Adrenal gland (tissue), 12 donors: ENCODE measurements around the gene NKX2-2. TPM values are rescaled to one million over a fixed set of nuclear protein-coding genes. Genes with fewer than 3 reads are reported as not detected.

Source experiments
- DNase-seq, 7 donors: peaks; one replicate each; pipeline ENCODE4 v3.0.0-alpha.2; 2019 to 2020
- H3K27ac ChIP-seq, 5 donors: fragments of 200-600 bp; sonication (generic) in 4 of 5; 1 replicate in 3 of 5; 2 replicates in 2 of 5; pipeline versions ENCODE4 v1.5.1 to v1.8.0; 2016 to 2020; ENCODE audit warnings: mild to moderate bottlenecking in 1 of 5
- H3K27me3 ChIP-seq: fragments of 200-600 bp; 2 replicates; pipeline ENCODE4 v1.8.0; 2021
- H3K36me3 ChIP-seq, 2 donors: fragments of 200-600 bp; replicated peaks in 1 of 2; 1 replicate in 1 of 2; 2 replicates in 1 of 2; pipeline versions ENCODE4 v1.5.1 to v1.8.0; 2018 to 2022
- H3K4me1 ChIP-seq, 2 donors: fragments of 200-600 bp; replicated peaks in 1 of 2; 1 replicate in 1 of 2; 2 replicates in 1 of 2; pipeline versions ENCODE4 v1.5.1 to v1.8.0; 2018 to 2021
- H3K4me3 ChIP-seq, 4 donors: fragments of 200-600 bp; sonication (generic) in 3 of 4; one replicate each; pipeline ENCODE4 v1.5.1; 2016 to 2018
- H3K9me3 ChIP-seq, 3 donors: fragments of 200-600 bp; sonication (generic) in 1 of 3; replicated peaks in 1 of 3; 1 replicate in 2 of 3; 2 replicates in 1 of 3; pipeline versions ENCODE4 v1.5.1 to v1.8.0; 2016 to 2021
- POLR2A ChIP-seq, 2 donors: fragments of 450-650 bp; IDR thresholded peaks; one replicate each; pipeline ENCODE4 v1.6.1; 2017; ENCODE audit warnings: antibody characterized with exemption in 2 of 2, mild to moderate bottlenecking in 2 of 2, moderate library complexity in 1 of 2
- WGBS, 4 donors: extraction: QIAGEN DNeasy Blood & Tissue Kit in 2 of 4; methylation state at CpG; one replicate each; pipeline versions ENCODE4 v1.1.5 to v1.1.7; 2013 to 2017; 5-methylcytosine and 5-hydroxymethylcytosine counted together
- intact Hi-C, 2 donors: fragments of 100-400 bp; cut with DNase I; formaldehyde crosslinking; loops; one replicate each; pipeline versions ENCODE4 v1.14.1 to v1.15.0; 2022 to 2023
- polyA plus RNA-seq, 3 donors: library from polyadenylated mRNA; stranded (reverse); fragments of 200-250 nt in 2 of 3; fragments of 350-450 nt in 1 of 3; fragmentation: Illumina TruSeq in 1 of 3; extraction: RNeasy Lipid Tissue Mini Kit (QIAGEN cat#74804) in 1 of 3; gene quantifications; one replicate each; pipeline ENCODE4 v1.2.3, GENCODE V29; 2013 to 2014
- total RNA-seq, 9 donors: library from RNA; depleted of rRNA in 4 of 9; stranded (reverse); fragments of >200 nt in 4 of 9; fragments of 120-200 nt in 1 of 9; fragmentation: NEBNext Ultra II Directional in 1 of 9; extraction: Animal tissue kit (Norgen Biotek cat#: 25700) in 1 of 9; gene quantifications; one replicate each; pipeline versions ENCODE4 v1.1.0 to v1.2.4, GENCODE V29; 2013 to 2023
- TF ChIP-seq, protein P1 (sequence below), 6 experiments: fragments of 450-650 bp in 4 of 6; fragments of 200-600 bp in 2 of 6; sonication (generic) in 1 of 6; IDR thresholded peaks; 1 replicate in 5 of 6; 2 replicates in 1 of 6; pipeline versions ENCODE4 v1.5.1 to v1.8.0; 2016 to 2021; ENCODE audit warnings: antibody characterized with exemption in 6 of 6, mild to moderate bottlenecking in 2 of 6, moderate library complexity in 1 of 6
- donor health status: healthy with polysubstance abuse.
- donor health status: Bipolar disorder and iron deficiency.
- donor health status: DM: yes; HTN: yes; CAD: no.
- donor health status: DM: no; HTN: no; CAD: no.
- donor health status: DM: no; HTN: no; CAD: no.
- donor health status: DM: yes; HTN: yes; CAD: no.

Gene NKX2-2
- total and polyA plus RNA-seq, 12 donors = not detected

DNA sequence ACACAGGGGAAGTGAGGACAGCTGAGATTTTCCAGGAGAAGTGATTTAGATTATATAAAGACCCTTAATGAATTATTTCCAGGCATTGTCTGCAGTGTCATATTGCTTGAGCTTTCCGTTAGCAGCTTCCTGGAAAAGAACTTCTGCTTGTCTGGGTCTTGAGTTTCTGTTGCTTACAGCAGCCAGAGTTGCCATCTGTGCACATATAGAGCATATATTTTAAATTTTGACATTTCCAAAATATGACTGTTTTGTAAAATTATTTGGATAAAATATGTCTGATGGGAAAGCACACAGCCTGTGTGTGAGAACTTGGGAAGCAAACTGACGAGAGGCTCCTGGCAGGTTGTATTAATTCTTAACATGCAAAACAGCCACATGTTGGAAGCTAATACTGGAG is 21.0 kb upstream of the NKX2-2 start:
- DNase-seq = no peak
- no peaks in the 10 kb centered on the region for H3K36me3 ChIP-seq
- H3K9me3 ChIP-seq = no peaks in the 10 kb centered on the region
- 50 to 67% (median 56%) methylated on average over 2 of the region's 2 CpGs for WGBS, 4 donors
- intact Hi-C loops = no loop called here
- H3K4me1 ChIP-seq = no peaks in the 10 kb centered on the region
- H3K27me3 ChIP-seq = no peaks in the 10 kb centered on the region
- H3K4me3 ChIP-seq = no peak overlapping the region
- no peak for TF ChIP-seq POLR2A (IDR thresholded peaks at IDR 0.05)
- TF ChIP-seq, protein P1, sequence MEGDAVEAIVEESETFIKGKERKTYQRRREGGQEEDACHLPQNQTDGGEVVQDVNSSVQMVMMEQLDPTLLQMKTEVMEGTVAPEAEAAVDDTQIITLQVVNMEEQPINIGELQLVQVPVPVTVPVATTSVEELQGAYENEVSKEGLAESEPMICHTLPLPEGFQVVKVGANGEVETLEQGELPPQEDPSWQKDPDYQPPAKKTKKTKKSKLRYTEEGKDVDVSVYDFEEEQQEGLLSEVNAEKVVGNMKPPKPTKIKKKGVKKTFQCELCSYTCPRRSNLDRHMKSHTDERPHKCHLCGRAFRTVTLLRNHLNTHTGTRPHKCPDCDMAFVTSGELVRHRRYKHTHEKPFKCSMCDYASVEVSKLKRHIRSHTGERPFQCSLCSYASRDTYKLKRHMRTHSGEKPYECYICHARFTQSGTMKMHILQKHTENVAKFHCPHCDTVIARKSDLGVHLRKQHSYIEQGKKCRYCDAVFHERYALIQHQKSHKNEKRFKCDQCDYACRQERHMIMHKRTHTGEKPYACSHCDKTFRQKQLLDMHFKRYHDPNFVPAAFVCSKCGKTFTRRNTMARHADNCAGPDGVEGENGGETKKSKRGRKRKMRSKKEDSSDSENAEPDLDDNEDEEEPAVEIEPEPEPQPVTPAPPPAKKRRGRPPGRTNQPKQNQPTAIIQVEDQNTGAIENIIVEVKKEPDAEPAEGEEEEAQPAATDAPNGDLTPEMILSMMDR (IDR thresholded peaks at IDR 0.05) = no peak
- no peak overlapping the region for H3K27ac ChIP-seq

DNA sequence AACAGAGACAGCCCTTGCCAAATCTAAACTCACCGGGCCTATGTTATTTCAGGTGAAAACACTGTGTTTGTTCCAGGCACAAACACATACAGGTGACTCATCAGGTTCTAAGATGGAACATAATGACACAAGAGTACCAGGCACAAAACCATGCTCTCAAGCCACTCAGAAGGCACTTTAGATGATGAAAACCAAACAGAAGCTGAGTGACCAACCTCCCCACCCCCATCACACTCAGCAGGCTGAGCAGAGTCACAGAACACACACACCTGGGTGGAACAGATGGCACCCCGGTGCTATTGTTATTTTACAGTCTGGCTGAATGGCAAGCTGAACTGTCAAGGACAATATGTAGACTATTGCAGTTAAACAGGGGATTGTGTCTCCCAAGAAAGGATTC is 20.6 kb upstream of the NKX2-2 start:
- Histone ChIP-seq H3K9me3 (no peaks in the 10 kb centered on the region), H3K27ac (no peak overlapping the region), H3K4me1 (no peaks in the 10 kb centered on the region), H3K4me3 (no peak overlapping the region), H3K36me3 (no peaks in the 10 kb centered on the region), H3K27me3 (no peaks in the 10 kb centered on the region)
- intact Hi-C loops = no loop called here
- DNase-seq = no peak
- no peak for TF ChIP-seq POLR2A (IDR thresholded peaks at IDR 0.05)
- TF ChIP-seq, protein P1 (IDR thresholded peaks at IDR 0.05) = no peak
- WGBS, 4 donors = 47 to 60% (median 52%) methylated on average over 2 of the region's 2 CpGs

GRCh38 chr20:21529863-21530262 is 16.0 kb upstream of the NKX2-2 start:
- H3K36me3 ChIP-seq = no peaks in the 10 kb centered on the region
- no peaks in the 10 kb centered on the region for H3K9me3 ChIP-seq
- 28 to 32% (median 30%) methylated on average over 6 of the region's 6 CpGs for WGBS, 4 donors
- TF ChIP-seq, protein P1 (IDR thresholded peaks at IDR 0.05) = peak; percentile 25 to 53 (median 40)
- no peak for TF ChIP-seq POLR2A (IDR thresholded peaks at IDR 0.05)
- no peak overlapping the region for H3K27ac ChIP-seq
- H3K27me3 ChIP-seq = no peaks in the 10 kb centered on the region
- intact Hi-C loops = loop anchor here (5.0 to 10.0 kb wide), 2 partner anchors 85 to 87 kb away; no protein-coding TSS in a partner anchor
- no peaks in the 10 kb centered on the region for H3K4me1 ChIP-seq
- H3K4me3 ChIP-seq = no peak overlapping the region
- no peak for DNase-seq

DNA sequence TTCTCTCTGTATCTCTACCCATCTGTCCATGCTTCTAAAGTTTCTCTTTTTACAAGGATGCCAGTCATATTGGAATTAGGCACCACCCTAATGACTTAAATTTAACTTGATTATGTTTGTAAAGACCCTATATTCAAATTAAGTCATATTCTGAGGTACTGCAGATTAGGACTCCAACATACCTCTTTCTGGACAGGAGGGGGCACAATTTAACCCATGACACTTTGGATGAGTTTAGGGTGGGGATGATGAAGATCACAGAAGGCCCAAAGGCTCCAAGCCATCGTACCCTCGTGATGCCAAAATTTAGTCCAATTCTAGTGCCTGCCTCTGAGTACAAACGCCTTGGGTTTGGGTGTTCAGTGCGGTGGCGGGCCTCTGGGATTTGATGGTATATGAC is 15.0 kb upstream of the NKX2-2 start:
- H3K27ac ChIP-seq = no peak overlapping the region
- no peaks in the 10 kb centered on the region for H3K4me1 ChIP-seq
- DNase-seq = no peak
- no peaks in the 10 kb centered on the region for H3K9me3 ChIP-seq
- intact Hi-C loops = loop anchor here (5.0 to 10.0 kb wide), 2 partner anchors 86 to 88 kb away; no protein-coding TSS in a partner anchor
- 73 to 86% (median 80%) methylated on average over 5 of the region's 5 CpGs for WGBS, 4 donors
- H3K4me3 ChIP-seq = no peak overlapping the region
- H3K36me3 ChIP-seq = no peaks in the 10 kb centered on the region
- peaks cover 8% of the 10 kb centered on the region for H3K27me3 ChIP-seq
- TF ChIP-seq POLR2A (IDR thresholded peaks at IDR 0.05) = no peak
- TF ChIP-seq, protein P1 (IDR thresholded peaks at IDR 0.05) = no peak
